Cerebellar cortex (tissue), 1 donor: ENCODE measurements around the gene NPRL2.
"Not testable (repeated sequence)": the region's sequence is repeated elsewhere in the genome, so short reads cannot be mapped to it uniquely, and the experiment has no call there.

Experiments used
- DNase-seq: peaks from one replicate; pipeline ENCODE4 v3.0.0-alpha.2; 2015; ENCODE audit warnings: low spot score

The NPRL2 gene

DNA sequence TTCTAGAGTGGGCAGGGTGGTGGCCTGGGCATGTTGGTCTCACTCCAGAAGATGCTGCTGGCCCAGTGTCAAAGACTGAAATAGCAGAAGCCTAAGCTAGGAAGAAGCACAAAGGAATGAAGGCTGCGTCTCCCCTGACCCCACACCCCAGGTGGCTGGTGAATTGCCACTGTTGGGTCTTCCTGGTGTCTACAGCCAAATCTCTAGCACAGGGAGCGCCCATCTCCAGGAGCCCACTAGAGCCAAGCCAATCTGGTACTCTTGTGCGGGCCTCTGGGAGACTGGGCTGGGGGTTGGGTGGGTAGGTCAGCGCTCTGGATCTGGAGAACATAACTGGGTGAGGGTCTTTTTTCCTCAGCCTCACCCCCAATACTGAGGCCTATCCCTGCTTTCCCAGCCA is 23.4 kb downstream of the NPRL2 start:
- no peak for DNase-seq

DNA sequence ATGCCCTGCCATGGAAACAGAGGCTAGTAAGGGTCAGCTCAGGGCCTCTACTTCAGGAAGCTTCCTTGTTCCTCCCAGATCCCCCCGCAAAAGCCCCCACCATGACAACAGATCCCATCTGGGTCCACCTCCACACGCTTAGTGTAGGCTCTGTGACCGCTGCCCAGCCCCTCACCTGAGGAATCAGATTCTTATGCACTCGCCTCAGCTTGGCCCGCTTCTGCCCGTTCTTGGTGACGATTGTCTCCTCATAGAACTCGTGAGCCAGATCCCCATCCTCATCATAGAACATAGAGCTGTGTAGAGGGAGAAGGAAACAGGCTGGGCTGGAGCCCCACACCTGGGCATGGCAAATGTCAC is 24.4 kb downstream of the NPRL2 start:
- no peak for DNase-seq

DNA sequence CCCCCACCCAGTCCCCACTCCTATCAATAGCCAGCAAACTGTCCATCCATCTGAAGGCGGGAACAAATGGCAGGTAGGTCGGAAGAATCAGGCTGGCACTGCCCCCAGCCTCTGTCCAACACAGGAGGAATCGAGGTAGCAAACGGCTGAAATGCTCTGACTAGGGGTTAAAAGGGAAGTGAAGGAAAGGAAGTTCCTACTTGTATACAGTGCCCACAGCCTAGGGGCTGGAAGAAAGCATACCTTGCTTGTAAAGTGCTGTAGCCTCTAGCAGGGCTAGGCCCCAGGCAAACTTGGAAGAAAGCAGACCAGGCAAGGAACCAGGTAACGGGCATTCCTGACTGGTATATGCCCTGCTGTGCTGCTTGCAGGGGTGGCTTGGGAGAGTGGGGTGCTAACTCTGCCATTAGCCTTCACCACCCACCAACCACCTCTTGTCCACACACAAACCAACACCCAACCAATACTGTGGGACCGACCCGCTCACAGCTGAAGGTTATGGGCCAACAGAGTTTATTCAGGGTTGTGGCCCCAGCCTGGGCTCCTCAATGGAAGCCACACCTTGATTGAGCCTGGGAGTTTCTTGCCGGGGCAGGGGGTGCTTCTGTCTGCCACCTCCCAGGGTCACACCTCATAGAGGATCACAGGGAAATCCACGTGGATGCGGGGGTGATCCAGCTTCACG is 24.9 kb downstream of the NPRL2 start:
- DNase-seq: no peak

DNA sequence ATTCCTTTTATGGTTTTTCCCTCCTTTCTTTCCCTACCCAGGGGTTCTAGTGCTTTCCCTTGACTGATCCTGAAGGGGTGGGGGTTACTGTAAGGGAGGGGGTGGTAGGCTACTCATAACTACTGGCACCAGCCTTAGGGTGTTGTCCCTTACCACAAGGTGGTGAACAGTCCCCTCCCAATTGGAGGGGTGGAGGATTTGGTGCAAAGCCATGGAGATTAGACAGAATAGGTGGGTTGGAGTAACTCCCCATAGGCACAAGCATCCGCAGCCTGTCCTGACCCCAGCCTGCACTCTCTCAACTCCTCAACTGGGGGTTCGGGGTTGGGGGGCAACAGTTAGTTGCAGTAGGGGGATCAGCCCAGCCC is 25.5 kb downstream of the NPRL2 start:
- no peak for DNase-seq

DNA sequence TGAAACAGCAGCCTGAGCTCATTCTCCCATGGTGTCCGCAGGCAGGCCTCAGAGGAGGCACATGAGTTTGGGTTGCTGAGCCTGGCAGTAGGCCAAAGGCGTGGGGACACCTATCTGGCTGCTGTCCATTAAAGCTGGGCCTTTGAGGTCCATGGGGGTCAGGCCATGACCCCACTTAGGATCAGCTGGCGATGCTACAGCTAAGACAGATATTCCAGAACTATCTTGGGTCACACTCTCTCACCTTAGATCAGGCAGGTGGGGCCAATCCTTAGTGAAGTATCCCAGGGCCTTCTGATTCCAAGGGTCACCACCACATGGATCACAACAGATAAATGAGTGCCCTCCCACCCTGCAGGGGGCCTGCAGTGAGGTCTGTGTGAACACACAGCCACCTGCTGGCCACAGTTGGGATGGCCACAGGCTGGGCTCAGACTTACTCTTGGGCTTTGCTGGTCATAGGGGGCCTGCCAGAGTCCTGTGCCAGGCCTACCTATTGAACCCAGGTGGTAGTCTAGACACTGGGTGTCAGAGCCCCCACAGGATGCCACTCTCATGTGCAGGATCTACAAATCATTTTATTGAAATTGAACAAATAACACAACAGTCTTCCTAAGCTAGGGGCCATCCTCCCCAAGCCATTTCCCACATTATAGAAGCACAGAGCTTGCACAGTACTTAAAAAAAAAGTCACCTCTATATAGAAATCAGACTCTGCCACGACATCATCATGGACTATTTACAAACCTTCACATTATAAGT is 26.0 kb downstream of the NPRL2 start:
- peak; percentile 80 for DNase-seq

DNA sequence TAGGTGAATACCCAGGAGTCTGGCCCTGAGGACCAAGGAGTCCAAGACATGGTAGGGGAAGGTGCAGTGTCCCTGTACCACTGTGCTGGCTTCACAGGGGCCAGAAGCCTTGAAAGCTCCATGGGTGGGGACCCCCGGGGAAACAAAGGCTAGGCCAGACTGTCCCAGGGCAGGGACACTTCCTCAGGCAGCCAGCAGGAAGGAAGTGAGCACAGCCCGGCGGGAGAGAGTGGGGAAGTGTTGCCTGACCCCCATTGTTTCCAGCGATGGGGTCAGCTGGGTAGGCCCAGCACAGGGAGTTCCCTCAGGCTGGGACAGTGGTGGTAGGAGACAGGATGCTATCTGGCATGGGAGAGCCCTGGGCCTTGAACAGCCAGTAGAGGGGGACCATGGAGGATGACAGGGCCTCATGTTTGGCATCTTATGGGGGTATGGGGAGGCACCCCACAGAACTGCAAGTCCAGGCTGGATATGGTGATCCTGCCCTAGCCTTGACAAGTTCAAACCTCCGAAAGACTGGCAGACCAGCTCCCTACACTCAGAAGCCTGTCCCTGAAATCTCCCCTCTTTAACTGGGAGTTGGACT is 26.9 kb downstream of the NPRL2 start:
- DNase-seq: no peak

DNA sequence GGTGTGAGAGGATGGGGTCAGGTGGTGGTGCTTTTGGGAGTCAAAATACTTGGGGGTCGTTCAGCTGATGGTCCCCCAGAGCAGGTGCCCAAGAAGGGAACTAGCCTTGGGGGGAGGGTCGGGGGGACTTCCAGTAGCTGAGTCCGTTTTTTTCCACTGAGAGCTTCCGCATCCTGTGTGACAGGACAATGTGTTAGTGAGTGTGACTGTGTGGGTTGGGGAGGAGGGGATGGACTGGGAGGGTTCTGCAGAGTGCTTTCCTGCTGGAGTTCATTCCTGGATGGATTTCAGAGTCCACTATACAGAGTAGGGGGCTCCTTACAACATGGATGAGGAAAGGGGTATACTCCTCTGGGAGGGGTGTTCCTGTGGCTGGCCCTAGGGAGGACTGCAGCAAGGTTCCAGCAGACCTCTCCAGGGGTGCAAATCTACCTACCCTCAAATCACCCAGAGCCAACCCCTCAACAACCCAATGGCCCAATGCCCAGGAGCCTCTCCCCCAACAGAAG is 27.4 kb downstream of the NPRL2 start:
- DNase-seq: no peak

DNA sequence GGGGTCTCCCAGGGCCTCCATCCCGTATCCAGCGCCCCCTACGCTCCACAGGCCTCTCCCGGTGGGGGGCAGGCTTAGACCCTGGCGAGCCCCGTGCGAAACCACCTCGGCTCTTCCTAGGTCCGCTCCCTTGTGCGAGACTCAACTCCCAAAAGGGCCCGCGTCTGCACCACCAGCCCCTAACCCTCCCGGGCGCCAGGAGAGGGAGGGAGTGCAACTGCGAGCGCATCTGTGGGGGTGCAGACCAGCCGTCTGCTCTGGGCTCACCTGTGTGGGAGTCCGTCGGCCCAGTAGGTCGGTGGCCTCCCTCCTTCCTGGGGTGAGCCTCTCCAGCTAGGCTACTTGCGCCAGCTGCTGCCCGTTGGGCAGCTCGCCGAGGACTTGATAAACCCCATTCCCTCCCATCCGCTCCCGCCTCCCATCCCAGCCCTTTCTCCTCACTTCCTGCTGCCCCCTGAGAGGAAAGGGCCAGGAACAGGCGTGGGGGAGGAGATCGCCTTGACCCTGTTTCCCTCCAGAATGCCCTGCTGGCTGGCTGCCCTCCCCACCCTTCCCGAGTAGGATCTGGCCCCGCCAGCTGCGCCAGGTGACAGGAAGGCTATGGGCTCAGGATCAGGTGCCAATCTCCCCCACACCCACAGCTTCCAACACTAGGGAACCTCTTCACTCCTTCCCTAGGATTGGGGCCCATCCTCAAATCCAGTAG is 28.0 kb downstream of the NPRL2 start, which contains the start of gene HYAL2:
HYAL2 (minus strand) TSS at position 360 of the 706 bp plus-strand sequence. CDS start 2,256 bp downstream, outside the sequence.
- no peak for DNase-seq

DNA sequence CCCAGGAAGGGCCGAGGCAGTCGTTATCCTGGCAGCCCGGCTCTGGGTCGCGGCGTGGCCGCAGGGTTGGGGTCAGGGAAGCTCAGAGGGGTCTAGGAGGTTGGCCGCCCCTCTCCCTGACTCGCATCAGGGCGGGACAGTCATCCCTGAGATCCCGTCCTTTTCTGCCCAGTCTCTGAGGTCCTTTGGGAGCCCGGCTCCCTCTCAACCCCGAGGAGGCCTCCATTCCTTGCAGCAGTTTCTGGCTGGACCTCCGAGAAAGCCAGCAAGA is 28.5 kb downstream of the NPRL2 start:
- no peak for DNase-seq

DNA sequence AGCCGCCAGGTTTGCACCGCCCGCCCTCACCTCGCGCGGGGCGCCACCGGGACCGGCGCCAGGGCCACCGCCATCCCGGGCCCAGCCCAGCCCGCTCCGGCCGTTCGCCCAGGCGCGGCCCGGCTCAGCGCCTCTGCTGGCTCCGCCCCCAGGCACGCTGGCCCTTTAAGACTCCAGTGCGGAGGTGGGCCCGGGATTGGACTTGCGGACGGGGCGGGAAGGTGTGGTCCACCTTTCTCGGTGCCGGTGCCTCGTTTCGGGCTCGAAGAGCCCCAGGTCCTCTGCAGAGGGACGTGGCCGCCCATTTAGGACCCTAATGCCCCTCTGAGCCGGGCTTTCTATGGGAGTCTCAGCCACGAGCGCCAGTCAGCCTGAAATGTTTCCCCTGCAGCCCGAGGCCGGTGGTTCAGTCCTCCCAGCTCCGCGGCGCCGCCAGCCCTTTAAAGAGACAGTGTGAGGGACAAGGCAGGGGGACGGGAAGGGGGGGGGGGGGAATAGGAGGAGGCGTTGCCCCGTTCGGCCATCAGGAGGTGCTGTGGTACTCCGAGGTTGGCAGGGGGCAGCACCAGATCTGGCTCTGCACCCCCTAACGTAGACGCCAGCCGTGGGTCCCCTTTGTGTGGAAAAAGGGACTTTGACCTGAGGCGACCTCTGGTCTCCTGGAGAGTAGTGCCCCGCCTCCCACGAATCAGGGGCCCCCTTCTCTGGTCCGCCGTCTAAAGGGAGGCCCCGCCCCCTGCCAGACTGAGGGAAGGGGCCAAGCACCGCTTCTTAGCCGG is 29.1 kb downstream of the NPRL2 start:
- peak; percentile 87 for DNase-seq

DNA sequence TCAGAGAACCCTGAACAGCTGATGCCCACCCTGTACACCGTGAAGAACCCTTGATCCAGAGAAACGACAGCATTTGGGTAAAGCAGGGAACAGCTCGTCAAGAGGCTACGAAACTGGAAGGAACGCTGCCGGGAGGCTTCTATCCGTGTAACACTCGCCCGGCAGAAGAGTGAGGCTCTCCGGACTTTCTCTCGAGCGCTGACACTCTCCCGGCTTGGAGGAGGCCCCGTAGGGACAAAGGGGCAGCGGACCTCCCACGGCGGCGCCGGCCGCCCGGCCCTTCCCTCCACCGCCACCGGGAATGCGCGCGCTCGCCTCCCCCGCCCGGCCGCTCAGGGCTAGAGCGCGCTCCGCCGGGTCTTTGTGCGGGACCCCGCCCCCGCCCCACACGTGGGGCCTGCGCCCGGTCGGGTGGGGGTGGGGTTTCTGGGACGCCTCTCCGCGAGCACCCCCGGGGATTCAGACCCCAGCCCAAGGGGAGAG is 29.7 kb downstream of the NPRL2 start:
- peak; percentile 70 for DNase-seq

DNA sequence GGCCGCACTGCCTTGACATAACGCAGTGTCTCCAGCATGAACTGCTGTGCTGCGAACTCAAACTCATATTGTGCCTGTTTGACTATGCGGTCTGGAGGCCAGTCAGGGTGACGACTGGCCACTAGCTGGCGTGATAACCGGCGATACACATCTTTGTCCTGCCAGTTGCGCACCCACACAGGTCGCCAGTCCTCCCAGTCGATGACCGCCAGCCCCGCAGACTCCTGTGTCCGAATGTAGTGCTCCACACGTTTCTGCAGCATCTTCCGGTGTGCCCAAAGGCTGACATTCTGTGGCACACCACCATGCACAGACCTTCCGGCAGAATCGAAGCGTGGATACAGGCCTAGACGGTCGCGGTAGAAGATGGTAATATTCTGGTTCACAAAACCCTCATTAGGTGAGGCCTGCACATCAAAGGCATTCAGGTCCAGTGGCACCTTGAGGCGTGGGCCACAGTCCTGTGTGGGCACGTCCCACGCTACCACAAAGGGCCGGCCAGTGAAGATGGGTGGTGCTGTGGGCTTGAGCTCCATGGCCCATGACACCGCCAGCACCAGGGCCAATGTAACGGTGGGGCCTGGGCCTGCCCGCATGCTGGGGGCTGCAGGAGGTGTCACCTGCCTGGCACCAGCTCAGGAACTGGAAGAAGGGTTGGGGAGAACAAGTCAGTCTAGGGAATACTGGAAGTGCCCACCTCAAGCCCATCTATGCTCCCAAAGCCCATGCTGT is 30.5 kb downstream of the NPRL2 start:
- DNase-seq: peak; percentile 34

DNA sequence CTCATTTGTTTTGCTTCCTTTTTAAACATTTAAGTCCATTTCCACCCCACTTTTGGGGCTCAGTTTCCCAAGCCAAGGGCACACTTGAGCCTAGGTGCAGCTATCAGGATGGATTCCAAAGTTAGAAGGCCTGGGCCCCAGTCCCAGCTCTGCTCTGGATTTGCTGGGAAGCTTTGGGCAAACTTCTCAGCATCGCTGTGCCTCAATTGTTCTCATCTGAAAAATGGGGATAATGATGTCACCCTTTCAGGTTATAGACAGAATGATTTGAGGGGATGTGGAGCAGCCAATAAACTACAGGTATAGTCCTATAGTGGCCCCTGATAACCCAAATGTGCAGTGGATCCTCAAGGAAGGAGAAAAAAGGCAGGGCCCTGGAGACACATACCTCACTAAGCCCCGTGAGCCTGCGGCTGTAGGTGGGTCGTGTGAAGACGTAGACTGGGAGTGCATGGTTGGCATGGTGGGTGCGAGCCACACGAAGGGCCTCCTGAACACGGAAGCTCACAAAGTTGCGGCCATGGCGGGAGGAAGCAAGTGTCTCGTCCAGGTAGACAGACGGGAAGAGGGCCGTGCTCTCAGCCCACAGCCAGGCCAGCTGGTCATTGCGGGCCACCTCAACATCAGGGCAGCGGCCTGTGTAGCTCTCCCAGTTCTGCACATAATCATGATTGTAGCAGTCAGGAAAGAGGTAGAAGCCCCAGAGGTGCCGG is 31.2 kb downstream of the NPRL2 start:
- DNase-seq: no peak

DNA sequence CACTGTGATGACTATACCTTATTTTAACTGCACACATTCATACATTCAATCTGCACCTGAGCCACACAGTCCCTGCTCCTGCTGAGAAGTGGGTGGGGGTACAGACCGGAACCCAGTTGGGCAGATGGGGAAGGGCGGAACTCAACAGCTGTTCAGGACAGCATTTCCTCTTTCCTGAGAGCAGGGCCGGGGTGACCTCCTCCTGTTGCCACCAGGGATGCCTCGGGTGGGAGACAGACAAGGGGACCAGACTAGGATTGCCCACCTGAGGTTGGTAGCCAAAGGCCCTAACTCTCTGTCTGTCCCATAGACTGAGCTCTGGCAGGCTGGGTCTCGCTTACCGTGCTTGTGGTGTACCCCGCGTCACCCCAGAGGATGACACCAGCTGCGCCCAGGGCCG is 32.0 kb downstream of the NPRL2 start:
- no peak for DNase-seq

DNA sequence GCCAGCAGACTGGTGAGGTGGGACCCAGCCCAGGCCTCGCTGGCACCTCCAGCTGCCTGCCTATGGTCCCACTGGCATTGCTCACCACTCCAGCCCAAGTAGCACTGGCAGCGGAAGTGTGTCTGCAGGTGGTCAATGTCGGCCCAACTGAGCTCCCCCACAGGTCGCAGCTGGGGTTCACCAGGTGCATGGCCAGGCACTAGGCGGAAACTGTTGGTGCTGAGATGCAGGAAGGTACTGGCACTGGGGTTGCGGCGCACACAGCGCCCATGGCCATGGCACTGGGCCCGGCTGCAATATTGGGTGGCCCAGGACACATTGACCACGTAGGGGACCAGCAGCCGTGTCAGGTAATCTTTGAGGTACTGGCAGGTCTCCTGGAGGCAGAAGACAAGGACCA is 32.4 kb downstream of the NPRL2 start:
- DNase-seq: no peak

DNA sequence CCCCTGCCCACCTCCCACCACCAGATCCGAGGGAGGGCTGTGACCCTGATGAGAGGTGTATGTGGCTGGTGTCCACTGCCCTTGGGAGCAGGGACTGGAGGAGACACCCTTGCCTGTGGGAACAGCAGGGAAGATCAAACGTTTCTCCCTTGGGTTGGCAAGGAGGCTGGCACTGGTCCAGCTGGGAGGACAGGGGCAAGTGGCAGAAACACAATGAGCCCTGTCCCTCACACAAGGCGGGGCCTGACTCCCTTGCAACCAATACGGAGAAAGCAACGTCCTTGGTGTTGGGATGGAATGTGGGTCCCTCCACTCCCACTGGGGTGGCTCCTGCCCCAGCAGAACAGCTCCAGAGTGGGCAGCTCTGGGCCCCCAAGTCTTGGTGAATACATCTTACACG is 33.3 kb downstream of the NPRL2 start:
- no peak for DNase-seq

DNA sequence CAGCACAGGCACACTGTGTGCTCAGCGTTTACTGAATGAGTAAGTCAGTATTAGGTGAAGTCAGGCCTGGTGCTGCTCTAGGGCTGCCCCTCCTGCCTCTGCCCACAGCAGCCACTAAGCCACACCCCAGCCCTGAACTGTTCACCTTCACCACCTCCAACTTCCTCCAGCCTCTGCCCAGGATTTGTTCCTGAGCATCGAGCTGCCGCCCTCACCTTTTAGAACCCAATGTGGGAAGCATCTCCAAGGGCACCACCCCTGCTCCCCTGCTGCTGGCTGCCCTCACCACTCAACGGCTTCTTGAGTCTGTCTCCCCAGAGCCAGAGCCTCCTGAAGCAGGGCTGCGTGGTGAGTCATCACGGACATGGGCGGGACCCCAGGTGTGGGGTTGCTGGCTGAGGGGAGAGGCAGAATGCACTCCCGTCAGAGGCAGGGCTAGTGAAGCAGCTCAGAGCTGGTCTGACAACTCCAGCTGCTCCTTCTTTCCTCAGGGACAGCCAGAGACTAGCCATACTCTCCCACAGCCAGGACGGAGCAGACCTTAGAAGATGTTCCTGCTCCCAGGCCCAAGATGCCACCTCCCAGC is 33.8 kb downstream of the NPRL2 start:
- DNase-seq: no peak

DNA sequence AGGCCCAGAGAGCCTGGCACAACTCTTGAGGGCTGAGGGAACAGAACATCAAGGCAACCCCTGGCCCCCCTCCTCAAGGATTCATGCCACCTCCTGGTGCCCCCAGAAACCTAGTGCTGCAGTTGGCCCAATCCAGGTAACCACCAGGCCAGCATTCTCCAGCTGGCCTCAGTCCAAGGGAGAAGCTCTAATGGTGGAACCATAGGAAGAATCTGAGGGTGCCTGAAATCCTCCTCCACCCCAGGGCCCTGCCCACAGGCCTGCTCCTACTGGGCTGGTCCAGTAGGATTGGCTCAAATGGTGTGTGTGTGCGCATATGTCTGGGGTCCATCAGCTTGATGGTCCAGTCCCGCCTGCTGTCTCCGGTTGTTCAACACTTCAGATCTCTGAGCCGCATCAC is 35.8 kb downstream of the NPRL2 start:
- DNase-seq: no peak

DNA sequence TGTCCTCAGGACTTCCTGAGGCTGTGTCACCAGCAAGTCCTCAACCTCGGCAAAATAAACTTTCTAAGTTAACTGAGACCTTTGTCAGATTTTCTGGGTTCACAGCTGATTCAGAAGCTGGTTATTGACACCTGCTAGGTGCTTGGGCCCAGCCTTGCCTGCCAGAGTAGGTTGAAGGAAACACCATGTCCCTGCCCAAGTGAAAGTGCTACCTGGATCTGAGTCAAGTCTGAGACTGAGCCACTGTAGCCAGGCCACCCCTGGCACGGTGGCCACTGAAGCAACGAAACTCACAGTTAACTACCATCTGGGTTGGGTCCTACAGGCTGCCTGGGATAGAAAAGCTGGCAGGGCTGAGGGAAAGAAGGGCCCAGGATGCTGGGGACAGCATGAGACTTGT is 36.2 kb downstream of the NPRL2 start:
- no peak for DNase-seq

DNA sequence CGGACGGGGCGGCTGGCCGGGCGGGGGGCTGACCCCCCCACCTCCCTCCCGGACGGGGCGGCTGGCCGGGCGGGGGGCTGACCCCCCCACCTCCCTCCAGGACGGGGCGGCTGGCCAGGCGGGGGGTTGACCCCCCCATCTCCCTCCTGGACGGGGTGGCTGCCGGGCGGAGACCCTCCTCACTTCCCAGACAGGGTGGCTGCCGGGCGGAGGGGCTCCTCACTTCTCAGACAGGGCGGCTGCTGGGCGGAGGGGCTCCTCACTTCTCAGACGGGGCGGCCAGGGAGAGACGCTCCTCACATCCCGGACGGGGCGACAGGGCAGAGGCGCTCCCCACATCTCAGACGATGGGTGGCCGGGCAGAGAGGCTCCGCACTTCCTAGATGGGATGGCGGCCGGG is 38.5 kb downstream of the NPRL2 start:
- not testable (repeated sequence) for DNase-seq
